NCI-H146 treated with DMSO at 0.1 percent for 48 hours (cell line): ENCODE measurements around the gene SLC44A5.
"Not testable (repeated sequence)": the region's sequence is repeated elsewhere in the genome, so short reads cannot be mapped to it uniquely, and the experiment has no call there.

Experiments used
- DNase-seq: peaks from one replicate; lab custom pipeline; 2025; ENCODE audit not compliant: unreplicated experiment; lab: John Stamatoyannopoulos, UW

The SLC44A5 gene

GRCh38 chr1:75293270-75293669 is 317.6 kb downstream of the SLC44A5 start:
- DNase-seq = no peak

GRCh38 chr1:75292013-75292412 is 318.9 kb downstream of the SLC44A5 start:
- no peak for DNase-seq

- no peak for DNase-seq
Observed at GRCh38 chr1:75276385-75276784, 334.5 kb downstream of the SLC44A5 start.

- DNase-seq = no peak
Observed at GRCh38 chr1:75275631-75276030, 335.3 kb downstream of the SLC44A5 start.

GRCh38 chr1:75274920-75275506 is 335.9 kb downstream of the SLC44A5 start:
- DNase-seq = no peak

GRCh38 chr1:75273110-75273509 is 337.8 kb downstream of the SLC44A5 start:
- DNase-seq = peak; percentile 3

GRCh38 chr1:75265792-75266191 is 345.1 kb downstream of the SLC44A5 start:
- DNase-seq = peak; percentile 46

- no peak for DNase-seq
Observed at GRCh38 chr1:75264112-75264511, 346.8 kb downstream of the SLC44A5 start.

GRCh38 chr1:75263616-75264015 is 347.3 kb downstream of the SLC44A5 start:
- DNase-seq = not testable (repeated sequence)

GRCh38 chr1:75261946-75262345 is 349.0 kb downstream of the SLC44A5 start:
- DNase-seq = not testable (repeated sequence)

- DNase-seq = no peak
Observed at GRCh38 chr1:75258351-75258750, 352.6 kb downstream of the SLC44A5 start.

- no peak for DNase-seq
Observed at GRCh38 chr1:75257424-75257823, 353.5 kb downstream of the SLC44A5 start.

GRCh38 chr1:75250114-75250513 is 360.8 kb downstream of the SLC44A5 start:
- DNase-seq = not testable (repeated sequence)

- no peak for DNase-seq
Observed at GRCh38 chr1:75245239-75245638, 365.7 kb downstream of the SLC44A5 start.

GRCh38 chr1:75243124-75243523 is 367.8 kb downstream of the SLC44A5 start:
- no peak for DNase-seq

GRCh38 chr1:75237316-75237715 is 373.6 kb downstream of the SLC44A5 start:
- DNase-seq = no peak

GRCh38 chr1:75234562-75234961 is 376.4 kb downstream of the SLC44A5 start:
- DNase-seq = no peak

- DNase-seq = peak; percentile 26
Observed at GRCh38 chr1:75233302-75233929, 377.5 kb downstream of the SLC44A5 start.

- no peak for DNase-seq
Observed at GRCh38 chr1:75220072-75220471, 390.8 kb downstream of the SLC44A5 start.

GRCh38 chr1:75214017-75214416 is 396.9 kb downstream of the SLC44A5 start:
- no peak for DNase-seq

- DNase-seq = no peak
Observed at GRCh38 chr1:75211648-75212047, 399.3 kb downstream of the SLC44A5 start.

GRCh38 chr1:75208862-75209261 is 402.1 kb downstream of the SLC44A5 start:
- no peak for DNase-seq
